Mesendoderm (in vitro differentiated cells): ENCODE data around the gene SHANK3.
"Not testable (repeated sequence)": the region's sequence is repeated elsewhere in the genome, so short reads cannot be mapped to it uniquely, and the experiment has no call there.

Source experiments
- DNase-seq: peaks from one replicate; pipeline ENCODE4 v3.0.0; 2013
- H2AK5ac ChIP-seq: 2 replicates; pipeline ENCODE4 v1.6.1; 2013; ENCODE audit warnings: low read length, inconsistent platforms
- H2BK120ac ChIP-seq: 2 replicates; pipeline ENCODE4 v1.6.1; 2013; ENCODE audit warnings: low read depth, mild to moderate bottlenecking, low read length, moderate library complexity, mixed read lengths
- H2BK15ac ChIP-seq: replicated peaks from 2 replicates; pipeline ENCODE4 v1.6.1; 2013; ENCODE audit warnings: low read depth, mild to moderate bottlenecking, moderate library complexity
- H2BK5ac ChIP-seq: 2 replicates; pipeline ENCODE4 v1.6.1; 2013; ENCODE audit warnings: low read length, inconsistent platforms
- H3K18ac ChIP-seq: 2 replicates; pipeline ENCODE4 v1.6.1; 2013; ENCODE audit warnings: mild to moderate bottlenecking, low read length, mixed read lengths
- H3K23ac ChIP-seq: one replicate; pipeline ENCODE4 v1.6.1; 2013; ENCODE audit warnings: low read length
- H3K27ac ChIP-seq: 2 replicates; pipeline ENCODE4 v1.5.1; 2013; ENCODE audit warnings: low read depth, mild to moderate bottlenecking, inconsistent platforms, low read length, moderate library complexity
- H3K27me3 ChIP-seq: 2 replicates; pipeline ENCODE4 v1.6.1; 2013; ENCODE audit warnings: low read length, control low read depth, mild to moderate bottlenecking, inconsistent platforms; ENCODE audit not compliant: insufficient read depth, poor library complexity
- H3K36me3 ChIP-seq: 2 replicates; pipeline ENCODE4 v1.6.1; 2013; ENCODE audit warnings: low read length, inconsistent platforms; ENCODE audit not compliant: control insufficient read depth, insufficient read depth
- H3K4ac ChIP-seq: one replicate; pipeline ENCODE4 v1.6.1; 2013; ENCODE audit warnings: low read depth, mild to moderate bottlenecking, low read length, moderate library complexity
- H3K4me1 ChIP-seq: 2 replicates; pipeline ENCODE4 v1.6.1; 2013; ENCODE audit warnings: low read depth, low read length, inconsistent platforms; ENCODE audit not compliant: control insufficient read depth
- H3K4me2 ChIP-seq: 2 replicates; pipeline ENCODE4 v1.6.1; 2013; ENCODE audit warnings: low read length
- H3K4me3 ChIP-seq: 2 replicates; pipeline ENCODE4 v1.5.1; 2013; ENCODE audit warnings: mild to moderate bottlenecking, low read length
- H3K56ac ChIP-seq: one replicate; pipeline ENCODE4 v1.6.1; 2013; ENCODE audit warnings: low read length
- H3K79me1 ChIP-seq: 2 replicates; pipeline ENCODE4 v1.6.1; 2013; ENCODE audit warnings: low read length, inconsistent platforms
- H3K79me2 ChIP-seq: 2 replicates; pipeline ENCODE4 v1.6.1; 2013; ENCODE audit warnings: mild to moderate bottlenecking, low read length; ENCODE audit not compliant: control insufficient read depth, insufficient read depth
- H3K9ac ChIP-seq: 2 replicates; pipeline ENCODE4 v1.6.1; 2013; ENCODE audit warnings: low read length, inconsistent platforms
- H4K5ac ChIP-seq: one replicate; pipeline ENCODE4 v1.6.1; 2013; ENCODE audit warnings: low read length
- H4K8ac ChIP-seq: one replicate; pipeline ENCODE4 v1.6.1; 2013; ENCODE audit warnings: low read depth, mild to moderate bottlenecking, control low read depth, low read length, moderate library complexity
- WGBS: extraction: QIAGEN DNeasy Blood & Tissue Kit; methylation state at CpG from one replicate; pipeline ENCODE4 v1.1.7; 2013; ENCODE audit warnings: low lambda C conversion rate, missing lambda C conversion rate; ENCODE audit not compliant: insufficient coverage; ENCODE audit errors: extremely low coverage; 5-methylcytosine and 5-hydroxymethylcytosine counted together

The SHANK3 gene

DNA sequence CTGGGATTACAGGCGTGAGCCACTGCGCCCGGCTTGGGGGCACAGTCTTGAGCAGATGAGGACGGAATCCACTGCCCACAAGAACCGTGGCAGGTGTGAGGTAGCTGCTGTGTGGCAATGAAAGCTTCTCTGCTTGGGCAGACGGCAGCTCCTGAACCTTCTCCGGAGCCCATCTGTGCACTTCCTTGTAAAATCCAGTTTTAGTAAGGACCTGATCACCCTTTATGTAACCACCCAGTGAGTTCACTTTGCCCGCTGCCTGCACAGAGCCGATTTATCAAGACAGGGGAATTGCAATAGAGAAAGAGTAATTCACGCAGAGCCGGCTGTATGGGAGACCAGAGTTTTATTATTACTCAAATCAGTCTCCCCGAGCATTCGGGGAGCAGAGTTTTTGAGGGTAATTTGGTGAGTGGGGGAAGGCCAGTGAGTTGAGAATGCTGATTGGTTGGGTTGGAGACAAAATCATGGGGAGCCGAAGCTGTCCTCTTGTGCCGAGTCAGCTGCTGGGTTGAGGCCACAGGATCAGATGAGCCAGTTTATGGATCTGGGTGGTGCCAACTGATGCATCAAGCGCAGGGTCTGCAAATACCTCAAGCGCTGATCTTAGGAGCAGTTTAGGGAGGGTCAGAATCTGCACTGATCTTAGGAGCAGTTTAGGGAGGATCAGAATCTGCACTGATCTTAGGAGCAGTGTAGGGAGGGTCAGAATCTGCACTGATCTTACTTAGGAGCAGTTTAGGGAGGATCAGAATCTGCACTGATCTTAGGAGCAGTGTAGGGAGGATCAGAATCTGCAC lies 29.4 kb upstream of the SHANK3 start:
- H3K56ac ChIP-seq, H2BK5ac ChIP-seq, H3K18ac ChIP-seq, H3K79me1 ChIP-seq, DNase-seq, H3K4ac ChIP-seq, H2BK15ac ChIP-seq, H3K79me2 ChIP-seq, H2BK120ac ChIP-seq, H2AK5ac ChIP-seq, H3K36me3 ChIP-seq, H4K8ac ChIP-seq, H3K27ac ChIP-seq, H3K4me1 ChIP-seq, H3K23ac ChIP-seq, H3K9ac ChIP-seq, H4K5ac ChIP-seq, H3K27me3 ChIP-seq, H3K4me3 ChIP-seq, H3K4me2 ChIP-seq: not testable (repeated sequence)
- no CpG with 5 or more reads among the region's 17 CpGs for WGBS

GRCh38 chr22:50643821-50644101 lies 28.9 kb upstream of the SHANK3 start:
- not testable (repeated sequence) for H3K4me2 ChIP-seq, H3K36me3 ChIP-seq, DNase-seq

DNA sequence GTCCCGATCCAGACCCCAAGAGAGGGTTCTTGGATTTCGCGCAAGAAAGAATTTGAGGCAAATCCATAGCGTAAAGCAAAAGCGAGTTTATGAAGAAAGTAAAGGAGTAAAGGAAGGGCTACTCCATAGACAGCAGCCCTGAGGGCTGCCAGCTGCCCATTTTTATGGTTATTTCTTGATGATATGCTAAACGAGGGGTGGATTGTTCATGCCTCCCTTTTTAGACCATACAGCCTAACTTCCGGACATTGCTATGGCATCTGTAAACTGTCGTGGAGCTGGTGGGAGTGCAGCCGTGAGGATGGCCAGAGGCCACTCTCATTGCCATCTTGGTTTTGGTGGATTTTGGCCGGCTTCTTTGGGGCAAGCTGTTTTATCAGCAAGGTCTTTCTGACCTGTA lies 19.4 kb upstream of the SHANK3 start:
- no peaks in the 10 kb centered on the region for H3K79me2 ChIP-seq
- H3K4me1 ChIP-seq = no peaks in the 10 kb centered on the region
- H3K79me1 ChIP-seq = no peaks in the 10 kb centered on the region
- no peak overlapping the region for H4K5ac ChIP-seq
- no peak overlapping the region for H3K27ac ChIP-seq
- WGBS = no CpG with 5 or more reads among the region's 10 CpGs
- no peak overlapping the region for H3K4me3 ChIP-seq
- H3K36me3 ChIP-seq = no peaks in the 10 kb centered on the region
- H3K27me3 ChIP-seq = no peaks in the 10 kb centered on the region
- H3K23ac ChIP-seq = no peak overlapping the region
- H4K8ac ChIP-seq = no peak overlapping the region
- H2BK15ac ChIP-seq = no peak overlapping the region
- no peak overlapping the region for H2AK5ac ChIP-seq
- no peak overlapping the region for H3K56ac ChIP-seq
- H3K4me2 ChIP-seq = no peak overlapping the region
- DNase-seq = no peak
- H3K4ac ChIP-seq = no peak overlapping the region
- H3K18ac ChIP-seq = no peak overlapping the region
- H3K9ac ChIP-seq = no peak overlapping the region
- H2BK120ac ChIP-seq = no peak overlapping the region
- H2BK5ac ChIP-seq = no peak overlapping the region

More at GRCh38 chr22:50643821-50644101, 28.9 kb upstream of the SHANK3 start:
- not testable (repeated sequence) for H3K4me1 ChIP-seq, H3K23ac ChIP-seq, H3K18ac ChIP-seq, H2BK15ac ChIP-seq, H3K79me1 ChIP-seq, H2BK5ac ChIP-seq, H3K56ac ChIP-seq, H4K5ac ChIP-seq, H3K27me3 ChIP-seq, H3K9ac ChIP-seq, H2BK120ac ChIP-seq, H4K8ac ChIP-seq, H3K79me2 ChIP-seq, H2AK5ac ChIP-seq, H3K4me3 ChIP-seq, H3K4ac ChIP-seq, H3K27ac ChIP-seq
- no CpG with 5 or more reads among the region's 3 CpGs for WGBS

- H2BK15ac ChIP-seq, H3K27me3 ChIP-seq: not testable (repeated sequence)
These were observed 18.0 kb upstream of the SHANK3 start for GRCh38 chr22:50654664-50655063.

GRCh38 chr22:50656122-50657070 lies 16.2 kb upstream of the SHANK3 start:
- Histone ChIP-seq H3K4me3 (no peak overlapping the region), H3K36me3 (no peaks in the 10 kb centered on the region), H3K23ac (no peak overlapping the region), H3K27ac (no peak overlapping the region), H3K9ac (no peak overlapping the region), H3K18ac (no peak overlapping the region), H4K5ac (no peak overlapping the region), H3K4ac (no peak overlapping the region), H2AK5ac (no peak overlapping the region), H4K8ac (no peak overlapping the region), H3K79me2 (no peaks in the 10 kb centered on the region), H3K4me1 (no peaks in the 10 kb centered on the region), H3K56ac (no peak overlapping the region), H3K79me1 (no peaks in the 10 kb centered on the region), H2BK5ac (no peak overlapping the region), H3K27me3 (no peaks in the 10 kb centered on the region), H2BK120ac (no peak overlapping the region), H2BK15ac (no peak overlapping the region), H3K4me2 (no peak overlapping the region)
- peak; percentile 51 for DNase-seq
- no CpG with 5 or more reads among the region's 23 CpGs for WGBS

More at GRCh38 chr22:50654664-50655063, 18.0 kb upstream of the SHANK3 start:
- H3K18ac ChIP-seq, H3K56ac ChIP-seq, H3K4me3 ChIP-seq, H3K79me2 ChIP-seq, H2AK5ac ChIP-seq, H3K4ac ChIP-seq, H3K9ac ChIP-seq, H2BK5ac ChIP-seq, H3K79me1 ChIP-seq, H4K5ac ChIP-seq, H3K23ac ChIP-seq, H3K36me3 ChIP-seq, H3K27ac ChIP-seq, H3K4me2 ChIP-seq, H3K4me1 ChIP-seq, DNase-seq, H2BK120ac ChIP-seq, H4K8ac ChIP-seq: not testable (repeated sequence)
- WGBS = no CpG with 5 or more reads among the region's 6 CpGs
